NCI-H774 (cell line): ENCODE measurements around the gene DMD.
"Not testable (repeated sequence)": the region's sequence is repeated elsewhere in the genome, so short reads cannot be mapped to it uniquely, and the experiment has no call there.

Experiments
- DNase-seq: peaks from one replicate; lab custom pipeline; 2025; lab: John Stamatoyannopoulos, UW

Gene DMD

GRCh38 chrX:32016195-32016594, 1195.2 kb downstream of the DMD start:
- DNase-seq = no peak

GRCh38 chrX:32010948-32011347, 1200.4 kb downstream of the DMD start:
- DNase-seq = no peak

- DNase-seq = no peak
These were observed 1201.1 kb downstream of the DMD start for GRCh38 chrX:32010212-32010611.

GRCh38 chrX:31993637-31994036, 1217.7 kb downstream of the DMD start:
- no peak for DNase-seq

GRCh38 chrX:31988975-31989374, 1222.4 kb downstream of the DMD start:
- DNase-seq = no peak

- DNase-seq = no peak
These were observed 1229.7 kb downstream of the DMD start for GRCh38 chrX:31981546-31982062.

- DNase-seq = no peak
These were observed 1241.6 kb downstream of the DMD start for GRCh38 chrX:31969714-31970113.

GRCh38 chrX:31962256-31962655, 1249.1 kb downstream of the DMD start:
- no peak for DNase-seq

GRCh38 chrX:31934842-31935370, 1276.4 kb downstream of the DMD start:
- no peak for DNase-seq

- DNase-seq = no peak
These were observed 1277.3 kb downstream of the DMD start for GRCh38 chrX:31934015-31934414.

- no peak for DNase-seq
These were observed 1278.6 kb downstream of the DMD start for GRCh38 chrX:31932769-31933168.

GRCh38 chrX:31932320-31932719, 1279.0 kb downstream of the DMD start:
- DNase-seq = not testable (repeated sequence)

GRCh38 chrX:31931225-31931624, 1280.1 kb downstream of the DMD start:
- no peak for DNase-seq

- DNase-seq = no peak
These were observed 1282.0 kb downstream of the DMD start for GRCh38 chrX:31929366-31929765.

- no peak for DNase-seq
These were observed 1290.1 kb downstream of the DMD start for GRCh38 chrX:31921236-31921635.

GRCh38 chrX:31909850-31910572, 1301.3 kb downstream of the DMD start:
- no peak for DNase-seq

- no peak for DNase-seq
These were observed 1317.2 kb downstream of the DMD start for GRCh38 chrX:31894152-31894551.

- DNase-seq = no peak
These were observed 1317.8 kb downstream of the DMD start for GRCh38 chrX:31893525-31893924.

- no peak for DNase-seq
These were observed 1322.3 kb downstream of the DMD start for GRCh38 chrX:31889088-31889487.

- DNase-seq = no peak
These were observed 1326.8 kb downstream of the DMD start for GRCh38 chrX:31884535-31884934.

- no peak for DNase-seq
These were observed 1339.3 kb downstream of the DMD start for GRCh38 chrX:31872007-31872406.

GRCh38 chrX:31870267-31870666, 1341.1 kb downstream of the DMD start:
- DNase-seq = no peak

- DNase-seq = no peak
These were observed 1350.7 kb downstream of the DMD start for GRCh38 chrX:31860686-31861085.

GRCh38 chrX:31858915-31859314, 1352.4 kb downstream of the DMD start:
- no peak for DNase-seq
